H1 (cell line): ENCODE data around the gene ZBTB7B. TPM values are rescaled to one million over a fixed set of nuclear protein-coding genes. Genes with fewer than 3 reads are reported as not detected.

Source experiments
- ATF3 ChIP-seq: IDR thresholded peaks from 2 replicates; pipeline ENCODE4 v1.6.1; 2011; ENCODE audit warnings: low read depth, mild to moderate bottlenecking, low read length; ENCODE audit not compliant: insufficient read depth
- CTCF ChIP-seq, 3 experiments: IDR thresholded peaks; 1 replicate in 2 of 3; 2 replicates in 1 of 3; pipeline versions ENCODE4 v1.5.1 to v1.6.1; 2011; ENCODE audit warnings: low read length in 3 of 3, mild to moderate bottlenecking in 3 of 3, inconsistent platforms in 2 of 3, low read depth in 1 of 3, moderate library complexity in 1 of 3; ENCODE audit not compliant: insufficient read depth in 1 of 3; ENCODE audit errors: control extremely low read depth in 1 of 3
- EZH2 ChIP-seq: fragments of 200-600 bp; sonication (generic); IDR thresholded peaks from 2 replicates; pipeline ENCODE4 v1.7.1; 2012; ENCODE audit warnings: low read depth, mild to moderate bottlenecking, moderate library complexity, low read length, inconsistent platforms; ENCODE audit not compliant: severe bottlenecking
- NANOG ChIP-seq: IDR thresholded peaks from 2 replicates; pipeline ENCODE4 v1.6.1; 2011; ENCODE audit warnings: low read length, low read depth, mild to moderate bottlenecking, inconsistent platforms; ENCODE audit not compliant: insufficient read depth, poor library complexity, severe bottlenecking
- SAP30 ChIP-seq: fragments of 300-600 bp; sonication (generic); IDR thresholded peaks from 2 replicates; pipeline ENCODE4 v1.7.1; 2012; ENCODE audit warnings: low read length, moderate library complexity, mild to moderate bottlenecking, inconsistent platforms; ENCODE audit not compliant: insufficient read depth, insufficient replicate concordance
- SIRT6 ChIP-seq: IDR thresholded peaks from one replicate; pipeline ENCODE4 v1.7.1; 2012; ENCODE audit warnings: low read length, inconsistent platforms
- SP1 ChIP-seq: IDR thresholded peaks from 2 replicates; pipeline ENCODE4 v1.6.1; 2011; ENCODE audit warnings: low read depth, low read length
- YY1 ChIP-seq: IDR thresholded peaks from 2 replicates; pipeline ENCODE4 v1.6.1; 2011; ENCODE audit warnings: low read depth, mild to moderate bottlenecking, low read length
- polyA plus RNA-seq, 7 experiments: library from polyadenylated mRNA; depleted of rRNA in 3 of 7; stranded (reverse) in 5 of 7; unstranded in 2 of 7; fragments of >200 nt in 5 of 7; fragments of 200-250 nt in 2 of 7; gene quantifications; 1 replicate in 5 of 7; 2 replicates in 1 of 7; 4 replicates in 1 of 7; pipeline versions ENCODE4 v1.2.1 to v1.2.3, GENCODE V29; 2011 to 2013; ENCODE audit warnings: missing spikeins in 2 of 7, mixed read lengths in 2 of 7
- total RNA-seq: library from RNA; stranded (reverse); fragmentation: NEBNext Ultra II Directional; extraction: Animal tissue kit (Norgen Biotek cat#: 25700); gene quantifications from 2 replicates; pipeline ENCODE4 v1.2.1, GENCODE V29; 2021

Gene ZBTB7B
- total and polyA plus RNA-seq, 2 of the 8 experiments (the other 6 are each of a cell fraction or from before 2014, with no cell fraction given) = 24.5 to 36.9 TPM

- TF ChIP-seq CTCF (IDR thresholded peaks at IDR 0.05; ENCODE audit: control extremely low read depth in 1 of 3, insufficient read depth in 1 of 3, low read depth in 1 of 3, low read length in 3 of 3) (no peak), SP1 (no peak), SAP30 (no peak), NANOG (no peak), ATF3 (no peak), SIRT6 (no peak), YY1 (no peak), EZH2 (no peak)
Observed at GRCh38 chr1:155018617-155019348, 16.2 kb downstream of the ZBTB7B start (continued).
